Peyer's patch (tissue), 4 donors: ENCODE measurements around the gene PDE4B. TPM values are rescaled to one million over a fixed set of nuclear protein-coding genes. Genes with fewer than 3 reads are reported as not detected.

ENCODE experiments used
- DNase-seq, 3 donors: peaks; one replicate each; pipeline ENCODE4 v3.0.0-alpha.2; 2017 to 2019
- H3K27ac ChIP-seq, 4 donors: fragments of 200-600 bp; sonication (generic); one replicate each; pipeline ENCODE4 v1.5.1; 2016 to 2019
- H3K27me3 ChIP-seq, 2 donors: fragments of 200-600 bp; sonication (generic); one replicate each; pipeline ENCODE4 v1.5.1; 2019
- H3K36me3 ChIP-seq, 3 donors: fragments of 200-600 bp; sonication (generic); one replicate each; pipeline ENCODE4 v1.5.1; 2016 to 2019
- H3K4me1 ChIP-seq, 4 donors: fragments of 200-600 bp; sonication (generic); one replicate each; pipeline ENCODE4 v1.5.1; 2016 to 2019
- H3K4me3 ChIP-seq, 4 donors: fragments of 200-600 bp; sonication (generic); 1 replicate in 3 of 4; 2 replicates in 1 of 4; pipeline ENCODE4 v1.5.1; 2016 to 2019; ENCODE audit warnings: mild to moderate bottlenecking in 1 of 4
- H3K9me3 ChIP-seq, 4 donors: fragments of 200-600 bp; sonication (generic); one replicate each; pipeline ENCODE4 v1.5.1; 2016 to 2019; ENCODE audit warnings: mild to moderate bottlenecking in 1 of 4
- CTCF ChIP-seq, 6 experiments: fragments of 450-650 bp in 4 of 6; fragments of 200-600 bp in 2 of 6; sonication (generic) in 1 of 6; IDR thresholded peaks; one replicate each; pipeline ENCODE4 v1.5.1; 2017 to 2019; ENCODE audit warnings: antibody characterized with exemption in 6 of 6, mild to moderate bottlenecking in 3 of 6, moderate library complexity in 1 of 6
- POLR2A ChIP-seq, 2 donors: fragments of 450-650 bp; IDR thresholded peaks; one replicate each; pipeline ENCODE4 v1.5.1; 2017; ENCODE audit warnings: antibody characterized with exemption in 2 of 2, mild to moderate bottlenecking in 2 of 2, moderate library complexity in 2 of 2
- total RNA-seq, 4 donors: library from RNA; depleted of rRNA; stranded (reverse); fragments of >200 nt; gene quantifications; one replicate each; pipeline ENCODE4 v1.1.0, GENCODE V29; 2016

The PDE4B gene
- total RNA-seq, 4 donors from 2014 or later, result 2.1 to 96.6 (median 9.6) TPM

DNA sequence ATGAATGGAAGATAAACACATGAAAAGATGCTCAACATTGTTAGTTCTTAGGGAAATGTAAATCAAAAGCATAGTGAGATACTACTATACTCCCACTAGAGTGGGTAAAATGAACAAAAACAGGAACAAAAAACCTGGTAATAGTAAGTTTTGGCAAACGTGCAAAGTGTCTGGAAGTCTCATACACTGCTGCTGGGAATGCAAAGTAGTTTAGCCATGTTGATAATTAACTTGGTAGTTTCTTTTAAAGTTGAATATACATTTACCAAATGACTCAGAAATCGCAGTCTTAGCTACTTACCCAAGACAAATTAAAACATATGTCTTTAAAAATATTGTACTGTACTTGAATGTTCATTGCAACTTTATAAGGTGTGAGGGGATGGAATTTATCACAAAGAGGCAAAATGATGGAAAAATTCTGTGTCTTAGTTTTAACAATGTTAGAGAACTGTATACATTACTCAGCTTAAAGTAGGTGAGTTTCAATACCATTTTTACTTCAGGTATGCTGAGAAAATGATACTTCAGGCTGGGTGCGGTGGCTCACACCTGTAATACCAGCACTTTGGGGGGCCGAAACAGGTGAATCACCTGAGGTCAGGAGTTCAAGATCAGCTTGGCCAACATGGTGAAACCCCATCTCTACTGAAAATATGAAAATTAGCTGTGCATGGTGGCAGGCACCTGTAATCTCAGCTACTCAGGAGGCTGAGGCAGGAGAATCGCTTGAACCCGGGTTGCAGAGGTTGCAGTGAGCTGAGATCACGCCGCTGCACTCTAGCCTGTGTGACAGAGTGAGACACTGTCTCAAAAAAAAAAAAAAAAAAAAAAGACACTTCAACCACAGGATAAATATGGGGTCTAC lies 102.3 kb downstream of the PDE4B start:
- H3K36me3 ChIP-seq, result no peaks in the 10 kb centered on the region
- DNase-seq, result no peak
- H3K4me1 ChIP-seq, result no peaks in the 10 kb centered on the region
- TF ChIP-seq POLR2A (IDR thresholded peaks at IDR 0.05) (no peak), CTCF (IDR thresholded peaks at IDR 0.05) (no peak)
- H3K4me3 ChIP-seq, result no peak overlapping the region
- no peak overlapping the region for H3K27ac ChIP-seq
- no peaks in the 10 kb centered on the region for H3K9me3 ChIP-seq
- H3K27me3 ChIP-seq, result no peaks in the 10 kb centered on the region

GRCh38 chr1:65896721-65897120 lies 104.0 kb downstream of the PDE4B start:
- DNase-seq, result no peak
- Histone ChIP-seq H3K36me3 (no peaks in the 10 kb centered on the region), H3K4me3 (no peak overlapping the region), H3K4me1 (no peaks in the 10 kb centered on the region), H3K27me3 (no peaks in the 10 kb centered on the region), H3K9me3 (no peaks in the 10 kb centered on the region), H3K27ac (no peak overlapping the region)
- TF ChIP-seq POLR2A (IDR thresholded peaks at IDR 0.05) (no peak), CTCF (IDR thresholded peaks at IDR 0.05) (no peak)

- H3K27ac ChIP-seq, result no peak overlapping the region
- no peak for DNase-seq
- H3K4me1 ChIP-seq, result no peaks in the 10 kb centered on the region
- H3K4me3 ChIP-seq, result no peak overlapping the region
- TF ChIP-seq POLR2A (IDR thresholded peaks at IDR 0.05) (no peak), CTCF (IDR thresholded peaks at IDR 0.05) (no peak)
- H3K9me3 ChIP-seq, result no peaks in the 10 kb centered on the region
- H3K36me3 ChIP-seq, result no peaks in the 10 kb centered on the region
- no peaks in the 10 kb centered on the region for H3K27me3 ChIP-seq
Observed at GRCh38 chr1:65897485-65897884, 104.8 kb downstream of the PDE4B start.

DNA sequence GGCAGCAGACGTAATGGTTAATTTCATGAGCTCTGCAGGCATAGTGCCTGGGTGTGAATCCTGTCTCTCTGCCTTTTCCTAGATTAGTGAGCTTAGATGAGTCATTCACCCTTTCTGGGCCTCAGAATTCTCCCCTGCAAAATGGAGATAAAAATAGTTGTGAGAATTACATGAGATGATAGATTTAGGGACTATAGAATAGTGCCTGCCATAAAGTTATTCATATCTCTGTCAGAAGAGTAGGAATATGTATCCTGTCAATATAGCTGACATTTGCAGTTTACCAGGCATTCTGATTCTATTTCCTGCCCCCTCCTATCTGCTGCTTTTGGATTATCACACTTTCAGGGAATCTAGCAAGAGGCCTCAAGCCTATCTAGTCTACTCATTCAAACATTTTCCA lies 112.0 kb downstream of the PDE4B start:
- TF ChIP-seq CTCF (IDR thresholded peaks at IDR 0.05) (no peak), POLR2A (IDR thresholded peaks at IDR 0.05) (no peak)
- no peaks in the 10 kb centered on the region for H3K4me1 ChIP-seq
- DNase-seq, result no peak
- no peak overlapping the region for H3K27ac ChIP-seq
- no peaks in the 10 kb centered on the region for H3K27me3 ChIP-seq
- no peaks in the 10 kb centered on the region for H3K9me3 ChIP-seq
- no peaks in the 10 kb centered on the region for H3K36me3 ChIP-seq
- H3K4me3 ChIP-seq, result no peak overlapping the region

- no peak for DNase-seq
- no peaks in the 10 kb centered on the region for H3K27me3 ChIP-seq
- H3K36me3 ChIP-seq, result no peaks in the 10 kb centered on the region
- no peak overlapping the region for H3K27ac ChIP-seq
- H3K4me3 ChIP-seq, result no peak overlapping the region
- TF ChIP-seq POLR2A (IDR thresholded peaks at IDR 0.05), result no peak
- TF ChIP-seq CTCF (IDR thresholded peaks at IDR 0.05), result no peak
- H3K9me3 ChIP-seq, result no peaks in the 10 kb centered on the region
- no peaks in the 10 kb centered on the region for H3K4me1 ChIP-seq
Observed at GRCh38 chr1:65910432-65910831, 117.7 kb downstream of the PDE4B start.
